ENCODE measurements around the gene MCRIP2. TPM values are rescaled to one million over a fixed set of nuclear protein-coding genes. Genes with fewer than 3 reads are reported as not detected.
A peak's percentile ranks its signal among the peaks of the same experiment; 100 is the strongest.

MCRIP2 gene
- total and polyA plus RNA-seq, 5 donors from 2014 or later = 10.5 to 23.1 (median 18.2) TPM

DNA sequence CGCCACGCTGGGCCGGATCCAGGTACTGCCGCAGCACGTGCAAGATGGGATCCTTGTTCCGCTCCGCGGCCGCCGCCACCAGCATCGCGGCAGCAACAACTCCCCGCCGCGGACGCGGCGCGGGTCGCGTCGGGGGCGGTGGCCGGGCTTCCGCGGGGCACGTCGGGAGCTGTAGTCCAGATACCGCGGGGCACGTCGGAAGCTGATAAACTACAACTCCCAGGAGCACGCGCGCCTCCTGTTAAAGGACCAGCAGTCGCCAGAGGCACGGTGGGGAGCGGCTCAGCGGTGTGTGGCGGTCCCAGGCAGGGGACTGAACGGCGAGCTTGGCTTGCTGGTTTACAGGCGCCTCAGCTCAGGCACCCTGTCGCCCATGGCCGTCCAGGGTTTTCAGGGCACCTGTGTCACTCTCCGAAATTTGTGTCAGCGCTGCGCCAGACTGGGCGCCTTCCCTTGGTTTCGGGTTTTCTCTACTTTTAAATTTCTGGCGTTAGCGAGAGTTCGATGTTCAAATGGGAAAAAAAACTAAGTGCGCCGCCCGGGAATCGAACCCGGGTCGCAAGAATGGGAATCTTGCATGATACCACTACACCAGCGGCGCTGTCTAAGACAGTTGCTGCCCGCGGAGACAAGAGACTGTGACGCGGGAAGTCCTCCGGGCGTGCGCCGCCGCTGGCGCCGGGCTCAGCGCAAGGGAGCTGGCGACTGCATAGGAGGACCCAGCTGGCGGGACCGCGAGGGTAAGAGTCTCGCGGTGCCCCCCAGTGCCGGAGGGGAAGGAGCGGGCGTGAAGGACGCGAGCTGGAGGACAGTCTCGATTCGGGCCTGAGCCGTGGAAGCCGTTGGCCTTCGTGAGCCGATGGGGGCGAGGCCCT, 5.2 kb upstream of the MCRIP2 start, which contains the start of gene METTL26:
METTL26 (minus strand) TSS at position 100 of the 875 bp plus-strand sequence; CDS start at position 85, 15 bp downstream.
- H3K4me1 Mint-ChIP-seq = peaks cover 0 to 12% (median 4%) of the 10 kb centered on the region in 4 donors
- Histone ChIP-seq H3K27ac (ENCODE audit: insufficient read depth, low read length, poor library complexity, severe bottlenecking) (peak within 1 kb of the TSS; percentile 82), H3K36me3 (ENCODE audit: control insufficient read depth, insufficient read depth, low read length) (no peaks in the 10 kb centered on the region), H3K27me3 (ENCODE audit: control insufficient read depth, insufficient read depth, low read length) (no peaks in the 10 kb centered on the region), H3K9me3 (ENCODE audit: control insufficient read depth in 2 of 2, low read length in 2 of 2) (peaks cover 0 to 4% of the 10 kb centered on the region in 2 experiments), H3K4me3 (ENCODE audit: low read depth, low read length) (peak within 1 kb of the TSS; percentile 78), H3K4me1 (ENCODE audit: control insufficient read depth, insufficient read depth, low read length, poor library complexity, severe bottlenecking) (peaks cover 24% of the 10 kb centered on the region)
- ATAC-seq (ENCODE audit: low read depth in 2 of 2) = peak; percentile 88 to 89
- H3K36me3 Mint-ChIP-seq = no peaks in the 10 kb centered on the region
- H3K4me3 Mint-ChIP-seq = peak within 1 kb of the TSS; percentile 97 to 100 (median 98)
- H3K27ac Mint-ChIP-seq = peak within 1 kb of the TSS; percentile 96 to 99 (median 98)
- peaks cover 0 to 3% (median 0%) of the 10 kb centered on the region in 7 donors for H3K9me3 Mint-ChIP-seq
- peaks cover 8% of the 10 kb centered on the region for H3K27me3 Mint-ChIP-seq
- DNase-seq = peak; percentile 90 to 96 (median 93)

DNA sequence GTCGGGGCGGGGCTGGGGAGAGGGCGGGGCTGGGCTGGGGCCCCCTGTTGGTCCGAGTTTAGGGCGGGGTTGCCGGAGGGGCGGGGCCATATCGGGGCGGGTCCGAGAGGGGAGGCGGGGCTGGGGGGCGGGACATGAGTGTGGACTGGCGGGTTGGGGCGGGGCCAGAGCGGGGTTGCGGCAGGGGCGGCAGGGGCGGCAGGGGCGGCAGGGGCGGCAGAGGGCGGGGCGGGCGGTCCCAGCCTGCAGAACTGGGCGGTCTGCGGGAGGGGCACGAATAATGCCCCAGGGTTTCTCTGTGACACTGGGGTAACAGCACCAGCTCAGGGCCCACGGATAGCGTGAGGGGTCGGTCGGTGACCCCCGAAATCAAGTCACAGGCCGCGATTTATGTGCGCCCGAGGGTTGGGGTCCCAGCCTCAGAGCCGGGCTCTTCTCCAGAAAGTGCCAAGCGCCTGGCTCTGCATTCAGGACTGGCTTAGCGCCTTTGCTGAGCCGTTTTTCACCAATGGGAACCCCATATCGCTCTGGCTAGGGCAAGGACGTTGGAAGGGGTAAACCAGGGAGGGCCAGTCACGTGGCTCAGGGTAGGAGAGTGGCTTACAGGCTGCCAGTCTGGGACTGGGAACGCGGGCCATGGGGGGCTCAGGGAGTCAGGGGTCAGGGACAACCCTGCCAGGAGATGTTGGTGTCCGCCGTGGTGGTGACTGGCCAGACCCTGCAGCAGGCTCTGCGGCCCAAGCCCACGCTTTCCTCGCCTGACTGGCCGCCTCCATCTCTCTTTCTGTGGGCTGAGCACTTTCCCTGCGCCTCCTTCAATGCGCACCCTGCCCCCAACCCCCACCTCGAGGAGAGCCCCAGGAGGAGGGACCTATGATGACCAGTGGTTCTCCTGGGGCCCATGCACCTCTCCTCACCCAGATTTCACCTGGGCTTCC, 4.3 kb upstream of the MCRIP2 start:
- Histone ChIP-seq H3K27ac (ENCODE audit: insufficient read depth, low read length, poor library complexity, severe bottlenecking) (peak overlapping the region; percentile 82), H3K4me1 (ENCODE audit: control insufficient read depth, insufficient read depth, low read length, poor library complexity, severe bottlenecking) (peaks cover 30% of the 10 kb centered on the region), H3K9me3 (ENCODE audit: control insufficient read depth in 2 of 2, low read length in 2 of 2) (peaks cover 0 to 4% of the 10 kb centered on the region in 2 experiments), H3K27me3 (ENCODE audit: control insufficient read depth, insufficient read depth, low read length) (no peaks in the 10 kb centered on the region), H3K36me3 (ENCODE audit: control insufficient read depth, insufficient read depth, low read length) (no peaks in the 10 kb centered on the region), H3K4me3 (ENCODE audit: low read depth, low read length) (no peak overlapping the region)
- peaks cover 0 to 12% (median 4%) of the 10 kb centered on the region in 4 donors for H3K4me1 Mint-ChIP-seq
- peak; percentile 58 to 59 for ATAC-seq (ENCODE audit: low read depth in 2 of 2)
- peak in 2 of 3 donors; percentile 81 to 87 for DNase-seq
- H3K36me3 Mint-ChIP-seq = no peaks in the 10 kb centered on the region
- H3K27ac Mint-ChIP-seq = peak overlapping the region in 2 of 3 donors; percentile 96 to 99
- H3K9me3 Mint-ChIP-seq = peaks cover 0 to 3% (median 0%) of the 10 kb centered on the region in 7 donors
- H3K27me3 Mint-ChIP-seq = peaks cover 8% of the 10 kb centered on the region
- H3K4me3 Mint-ChIP-seq = peak overlapping the region; percentile 97 to 100 (median 98)

DNA sequence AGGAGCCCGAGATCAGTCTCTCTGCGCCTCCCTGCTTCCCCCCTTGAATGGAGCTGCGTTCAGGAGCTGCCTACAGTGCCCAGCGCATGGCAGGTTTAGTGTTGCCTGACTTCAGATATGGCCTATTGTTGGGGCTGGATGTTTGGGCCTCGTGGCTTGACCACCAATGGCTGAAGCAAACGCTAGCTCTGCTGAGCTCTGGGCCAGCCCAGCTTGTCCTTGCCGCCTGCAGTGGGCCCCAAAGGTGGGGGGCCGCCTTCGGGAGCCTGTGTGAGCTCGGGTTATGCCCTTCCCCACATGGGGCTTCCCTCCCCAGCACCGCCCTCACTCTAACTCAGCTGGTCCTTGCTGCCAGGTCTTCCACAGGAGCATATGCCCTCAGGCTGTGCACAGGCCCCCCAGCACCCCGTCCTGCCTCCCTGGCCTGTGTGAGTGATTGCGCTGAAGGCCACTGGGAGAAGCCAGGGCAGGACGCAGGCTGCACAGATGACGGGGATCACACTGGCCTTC, 3.5 kb upstream of the MCRIP2 start:
- ATAC-seq (ENCODE audit: low read depth in 2 of 2) = no peak
- Histone ChIP-seq H3K4me3 (ENCODE audit: low read depth, low read length) (no peak overlapping the region), H3K9me3 (ENCODE audit: control insufficient read depth in 2 of 2, low read length in 2 of 2) (peaks cover 0 to 4% of the 10 kb centered on the region in 2 experiments), H3K36me3 (ENCODE audit: control insufficient read depth, insufficient read depth, low read length) (no peaks in the 10 kb centered on the region), H3K4me1 (ENCODE audit: control insufficient read depth, insufficient read depth, low read length, poor library complexity, severe bottlenecking) (peaks cover 37% of the 10 kb centered on the region), H3K27me3 (ENCODE audit: control insufficient read depth, insufficient read depth, low read length) (no peaks in the 10 kb centered on the region), H3K27ac (ENCODE audit: insufficient read depth, low read length, poor library complexity, severe bottlenecking) (no peak overlapping the region)
- Mint-ChIP-seq H3K36me3 (no peaks in the 10 kb centered on the region), H3K4me1 (peaks cover 0 to 17% (median 4%) of the 10 kb centered on the region in 4 donors), H3K27ac (peak overlapping the region in 1 of 3 donors; percentile 14), H3K4me3 (peak overlapping the region; percentile 11 to 77 (median 70)), H3K9me3 (peaks cover 0 to 3% (median 0%) of the 10 kb centered on the region in 7 donors), H3K27me3 (peaks cover 8% of the 10 kb centered on the region)
- DNase-seq = no peak

DNA sequence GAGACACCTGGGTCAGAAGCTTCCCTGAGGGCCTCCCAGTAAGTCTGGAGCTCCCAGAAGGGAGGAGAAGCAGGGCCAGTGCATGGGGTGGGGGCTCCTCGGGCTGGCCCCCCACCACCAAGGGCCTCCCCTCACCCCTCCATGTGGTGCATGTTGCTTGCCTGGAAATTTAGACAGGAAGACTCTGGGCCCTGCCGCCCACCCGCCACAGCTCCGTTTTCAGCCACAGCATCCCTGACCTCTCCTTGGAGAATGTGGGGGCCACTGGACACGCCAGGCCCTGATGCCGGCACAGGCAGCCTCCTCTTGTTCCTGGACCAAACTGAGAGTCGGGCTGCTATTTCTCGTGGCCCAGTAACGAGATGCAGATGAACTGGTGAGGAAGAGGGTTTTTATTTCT, 2.8 kb upstream of the MCRIP2 start:
- no peaks in the 10 kb centered on the region for H3K36me3 ChIP-seq (ENCODE audit: control insufficient read depth, insufficient read depth, low read length)
- no peaks in the 10 kb centered on the region for H3K27me3 ChIP-seq (ENCODE audit: control insufficient read depth, insufficient read depth, low read length)
- Mint-ChIP-seq H3K36me3 (no peaks in the 10 kb centered on the region), H3K4me3 (peak overlapping the region; percentile 4 to 77 (median 41)), H3K27me3 (peaks cover 8% of the 10 kb centered on the region), H3K9me3 (peaks cover 0 to 3% (median 0%) of the 10 kb centered on the region in 7 donors), H3K4me1 (peaks cover 0 to 20% (median 4%) of the 10 kb centered on the region in 4 donors), H3K27ac (peak overlapping the region in 2 of 3 donors; percentile 73 to 86)
- no peak for DNase-seq
- ATAC-seq (ENCODE audit: low read depth in 2 of 2) = no peak
- no peak overlapping the region for H3K27ac ChIP-seq (ENCODE audit: insufficient read depth, low read length, poor library complexity, severe bottlenecking)
- H3K4me3 ChIP-seq (ENCODE audit: low read depth, low read length) = no peak overlapping the region
- H3K9me3 ChIP-seq (ENCODE audit: control insufficient read depth in 2 of 2, low read length in 2 of 2) = peaks cover 0 to 4% of the 10 kb centered on the region in 2 experiments
- peaks cover 38% of the 10 kb centered on the region for H3K4me1 ChIP-seq (ENCODE audit: control insufficient read depth, insufficient read depth, low read length, poor library complexity, severe bottlenecking)

DNA sequence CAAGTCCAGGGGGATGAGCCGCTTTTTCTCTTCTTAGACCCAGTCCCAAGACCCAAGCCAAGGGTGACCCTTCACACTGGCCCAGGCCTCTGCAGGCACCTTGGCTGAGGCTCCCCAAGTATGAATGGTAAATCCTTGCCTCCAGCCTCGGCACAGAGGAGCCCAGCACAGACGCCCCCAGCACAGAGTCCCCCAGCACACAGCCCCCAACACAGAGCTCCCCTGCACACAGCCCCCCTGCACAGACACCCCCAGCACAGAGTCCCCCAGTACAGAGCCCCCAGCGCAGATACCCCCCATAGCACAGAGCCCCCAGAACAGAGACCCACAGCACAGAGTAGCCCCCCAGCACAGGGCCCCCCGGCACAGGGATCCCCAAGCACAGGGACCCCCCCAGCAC, 1.0 kb upstream of the MCRIP2 start:
- Mint-ChIP-seq H3K36me3 (no peaks in the 10 kb centered on the region), H3K4me3 (peak overlapping the region in 2 of 4 donors; percentile 58 to 62), H3K9me3 (peaks cover 0 to 3% (median 0%) of the 10 kb centered on the region in 7 donors), H3K4me1 (peaks cover 0 to 27% (median 4%) of the 10 kb centered on the region in 4 donors), H3K27me3 (peaks cover 8% of the 10 kb centered on the region), H3K27ac (no peak overlapping the region)
- Histone ChIP-seq H3K9me3 (ENCODE audit: control insufficient read depth in 2 of 2, low read length in 2 of 2) (peaks cover 0 to 4% of the 10 kb centered on the region in 2 experiments), H3K4me1 (ENCODE audit: control insufficient read depth, insufficient read depth, low read length, poor library complexity, severe bottlenecking) (peaks cover 29% of the 10 kb centered on the region), H3K36me3 (ENCODE audit: control insufficient read depth, insufficient read depth, low read length) (no peaks in the 10 kb centered on the region), H3K4me3 (ENCODE audit: low read depth, low read length) (no peak overlapping the region), H3K27me3 (ENCODE audit: control insufficient read depth, insufficient read depth, low read length) (no peaks in the 10 kb centered on the region), H3K27ac (ENCODE audit: insufficient read depth, low read length, poor library complexity, severe bottlenecking) (no peak overlapping the region)
- DNase-seq (no peak), ATAC-seq (ENCODE audit: low read depth in 2 of 2) (no peak)

DNA sequence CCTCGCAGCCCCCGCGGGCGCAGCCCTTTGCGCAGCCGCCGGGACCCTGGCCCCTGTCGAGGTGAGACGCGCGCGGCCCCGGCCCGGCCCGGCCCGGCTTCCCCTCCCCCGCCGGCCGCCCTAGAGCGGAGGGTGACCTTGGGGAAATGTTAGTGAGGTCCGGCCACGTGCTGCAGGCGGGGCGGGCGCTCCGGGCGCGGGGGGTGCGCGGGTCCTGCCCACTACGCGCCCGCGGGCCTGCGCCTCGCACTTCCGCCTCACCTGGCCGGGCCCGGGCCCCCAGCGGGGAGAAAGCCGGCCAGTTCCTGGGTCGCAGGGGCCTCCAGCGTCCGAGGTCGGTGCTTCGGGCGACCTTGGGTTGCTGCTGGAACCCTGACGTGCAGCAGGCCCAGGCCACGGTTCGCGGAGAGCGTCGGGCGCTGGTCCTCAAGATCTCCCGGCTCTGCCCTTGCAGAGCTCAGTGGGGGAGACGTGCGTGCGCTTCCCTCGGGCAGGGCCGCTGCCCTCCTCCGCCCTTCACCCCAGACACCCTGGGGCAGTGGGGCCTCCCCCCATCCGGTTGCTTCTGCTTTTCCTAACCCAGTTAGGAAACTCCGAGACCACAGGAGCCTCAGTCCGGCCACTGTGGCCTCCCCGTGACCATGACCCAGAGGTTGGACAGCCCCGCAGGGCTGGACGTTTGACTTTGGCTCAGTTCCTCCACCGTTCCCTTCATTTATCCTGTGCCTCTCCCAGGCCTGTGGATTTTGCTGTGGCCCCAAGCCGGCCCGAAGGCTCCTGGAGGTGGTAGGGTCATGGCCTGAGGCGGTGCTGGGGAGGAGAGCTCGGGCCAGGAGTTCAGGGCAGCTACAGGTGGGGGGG, 791 bp downstream of the MCRIP2 start:
- H3K36me3 ChIP-seq (ENCODE audit: control insufficient read depth, insufficient read depth, low read length) = no peaks in the 10 kb centered on the region
- Mint-ChIP-seq H3K4me3 (peak overlapping the region in 3 of 4 donors; percentile 59 to 82 (median 76)), H3K27ac (no peak overlapping the region), H3K27me3 (no peaks in the 10 kb centered on the region), H3K9me3 (no peaks in the 10 kb centered on the region), H3K4me1 (peaks cover 0 to 21% (median 0%) of the 10 kb centered on the region in 4 donors), H3K36me3 (no peaks in the 10 kb centered on the region)
- peaks cover 0 to 2% of the 10 kb centered on the region in 2 experiments for H3K9me3 ChIP-seq (ENCODE audit: control insufficient read depth in 2 of 2, low read length in 2 of 2)
- H3K4me1 ChIP-seq (ENCODE audit: control insufficient read depth, insufficient read depth, low read length, poor library complexity, severe bottlenecking) = peaks cover 21% of the 10 kb centered on the region
- H3K27ac ChIP-seq (ENCODE audit: insufficient read depth, low read length, poor library complexity, severe bottlenecking) = no peak overlapping the region
- H3K27me3 ChIP-seq (ENCODE audit: control insufficient read depth, insufficient read depth, low read length) = no peaks in the 10 kb centered on the region
- ATAC-seq (ENCODE audit: low read depth in 2 of 2) = peak; percentile 22 to 31
- DNase-seq = peak; percentile 19 to 46 (median 25)
- no peak overlapping the region for H3K4me3 ChIP-seq (ENCODE audit: low read depth, low read length)
